Left hindlimb (tissue), 1 donor: ENCODE measurements around the gene GLIPR2.
"Not testable (repeated sequence)": the region's sequence is repeated elsewhere in the genome, so short reads cannot be mapped to it uniquely, and the experiment has no call there.

ENCODE experiments used
- DNase-seq: peaks from one replicate; pipeline ENCODE4 v3.0.0-alpha.2; 2018

GLIPR2 gene

GRCh38 chr9:36145970-36146369, 9.4 kb downstream of the GLIPR2 start:
- DNase-seq = no peak

- DNase-seq = no peak
Measured at GRCh38 chr9:36146651-36147050, 10.1 kb downstream of the GLIPR2 start.

GRCh38 chr9:36147441-36148175, 11.1 kb downstream of the GLIPR2 start:
- DNase-seq = no peak

GRCh38 chr9:36148311-36149051, 11.9 kb downstream of the GLIPR2 start:
- DNase-seq = peak; percentile 88

- DNase-seq = no peak
Measured at GRCh38 chr9:36149197-36149596, 12.7 kb downstream of the GLIPR2 start.

GRCh38 chr9:36150574-36151315, 14.2 kb downstream of the GLIPR2 start:
- peak; percentile 27 for DNase-seq

GRCh38 chr9:36151316-36152210, 15.0 kb downstream of the GLIPR2 start:
- DNase-seq = no peak

- DNase-seq = no peak
Measured at GRCh38 chr9:36152741-36153438, 16.4 kb downstream of the GLIPR2 start.

GRCh38 chr9:36153746-36154145, 17.2 kb downstream of the GLIPR2 start:
- no peak for DNase-seq

- peak; percentile 72 for DNase-seq
Measured at GRCh38 chr9:36154331-36154952, 17.9 kb downstream of the GLIPR2 start.

GRCh38 chr9:36156116-36156515, 19.6 kb downstream of the GLIPR2 start:
- no peak for DNase-seq

GRCh38 chr9:36158122-36158521, 21.6 kb downstream of the GLIPR2 start:
- DNase-seq = no peak

GRCh38 chr9:36158917-36159316, 22.4 kb downstream of the GLIPR2 start:
- DNase-seq = no peak

- not testable (repeated sequence) for DNase-seq
Measured at GRCh38 chr9:36159509-36159908, 23.0 kb downstream of the GLIPR2 start.

- not testable (repeated sequence) for DNase-seq
Measured at GRCh38 chr9:36160126-36160525, 23.6 kb downstream of the GLIPR2 start.

GRCh38 chr9:36161187-36161586, 24.7 kb downstream of the GLIPR2 start:
- no peak for DNase-seq

GRCh38 chr9:36162211-36162738, 25.7 kb downstream of the GLIPR2 start:
- DNase-seq = no peak

- DNase-seq = peak; percentile 95
Measured at GRCh38 chr9:36163049-36163785, 26.7 kb downstream of the GLIPR2 start.

- no peak for DNase-seq
Measured at GRCh38 chr9:36163786-36164170, 27.2 kb downstream of the GLIPR2 start.

- no peak for DNase-seq
Measured at GRCh38 chr9:36164372-36164771, 27.8 kb downstream of the GLIPR2 start.
